Measurements from ENCODE around the gene DOCK2. TPM values are rescaled to one million over a fixed set of nuclear protein-coding genes. Genes with fewer than 3 reads are reported as not detected.
A peak's percentile ranks its signal among the peaks of the same experiment; 100 is the strongest.
"Not testable (repeated sequence)": the region's sequence is repeated elsewhere in the genome, so short reads cannot be mapped to it uniquely, and the experiment has no call there.

DOCK2 gene
- polyA plus RNA-seq, 3 donors = 2.6 to 3.4 (median 2.7) TPM

DNA sequence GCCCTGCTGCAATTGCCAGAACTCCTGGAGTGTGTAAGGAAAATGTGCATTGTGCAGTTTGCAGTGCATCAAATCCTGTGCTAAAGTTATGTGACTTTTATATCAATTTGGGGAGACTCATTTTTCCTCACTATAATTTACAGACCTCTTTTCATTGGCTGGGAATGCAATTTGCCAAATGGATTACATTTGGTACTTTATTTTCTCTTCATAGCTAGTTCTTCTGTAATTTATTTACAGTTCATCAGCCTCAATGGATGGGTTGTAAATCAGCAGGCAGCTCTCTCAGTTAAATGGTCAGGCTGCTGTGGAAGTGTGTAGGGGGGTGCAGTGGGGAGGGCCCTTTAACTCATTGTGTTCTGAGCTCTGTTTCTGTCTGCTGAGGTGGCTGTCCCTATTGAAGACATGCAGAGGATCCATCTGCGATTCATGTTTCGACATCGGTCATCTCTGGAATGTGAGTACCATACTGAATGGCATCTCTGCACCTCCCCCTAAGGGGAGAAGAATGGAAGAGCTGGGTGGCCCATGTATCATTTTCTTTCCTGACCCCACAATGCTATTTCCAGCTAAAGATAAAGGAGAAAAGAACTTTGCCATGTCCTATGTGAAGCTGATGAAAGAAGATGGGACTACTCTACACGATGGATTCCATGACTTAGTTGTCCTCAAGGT is 74.6 kb downstream of the DOCK2 start:
- DNase-seq (ENCODE audit: low read depth in 3 of 3, low spot score in 2 of 3) = peak in 1 of 3 donors; percentile 56

DNA sequence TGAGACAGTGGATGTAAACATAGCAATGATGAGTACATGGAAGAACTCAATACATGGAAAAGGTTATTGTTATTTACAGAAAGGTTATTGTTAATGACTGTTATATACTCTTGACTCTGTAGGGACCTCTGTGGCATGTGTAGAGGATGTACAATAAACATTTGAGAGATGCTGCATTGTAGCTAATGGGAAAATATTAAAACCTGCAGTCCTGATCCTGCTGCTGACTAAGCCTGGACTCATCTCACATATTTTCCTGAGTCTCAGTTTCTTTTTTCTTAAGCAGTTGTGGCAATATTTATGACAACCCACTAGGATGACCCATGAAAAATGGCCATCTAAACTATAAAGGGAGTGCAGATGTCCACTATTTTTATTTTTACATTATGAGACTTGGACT is 75.4 kb downstream of the DOCK2 start:
- no peak for DNase-seq (ENCODE audit: low read depth in 3 of 3, low spot score in 2 of 3)

DNA sequence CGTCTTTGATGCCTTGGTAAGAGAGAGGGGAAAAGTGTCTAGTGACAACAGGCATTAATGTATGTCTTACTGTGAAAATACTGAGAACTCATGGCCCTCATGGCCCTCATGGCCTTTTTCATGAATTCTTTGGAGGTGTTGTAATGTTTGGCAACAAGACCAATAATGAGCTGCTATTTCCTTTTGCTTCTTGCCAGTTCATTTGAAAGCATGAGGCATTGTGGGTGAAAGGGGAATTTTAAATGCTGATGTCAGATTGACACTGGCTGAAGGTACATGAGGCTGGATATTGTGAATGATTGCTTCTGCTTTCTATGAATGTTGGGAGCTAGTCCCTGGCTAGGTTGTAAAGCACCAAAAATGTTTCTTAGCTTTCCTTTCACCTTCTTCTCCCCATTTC is 79.2 kb downstream of the DOCK2 start:
- DNase-seq (ENCODE audit: low read depth in 3 of 3, low spot score in 2 of 3) = no peak

DNA sequence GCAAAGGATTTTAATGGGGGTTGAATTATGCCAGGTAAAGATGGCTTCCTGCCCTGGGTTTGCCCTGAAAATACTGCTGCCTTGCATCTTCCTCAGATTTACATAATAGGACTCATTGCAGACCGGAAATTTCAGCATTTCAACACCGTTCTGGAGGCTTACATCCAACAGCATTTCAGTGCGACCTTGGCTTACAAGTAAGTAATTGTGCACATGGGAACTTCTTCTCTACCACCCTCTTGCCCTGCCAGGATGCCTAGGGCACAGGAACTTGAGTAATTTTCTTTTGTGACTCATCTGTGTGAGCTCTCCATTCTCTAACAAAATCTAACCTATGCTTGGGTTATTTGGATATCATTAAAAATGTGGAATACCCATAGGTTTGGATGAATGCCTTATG is 80.2 kb downstream of the DOCK2 start:
- no peak for DNase-seq (ENCODE audit: low read depth in 3 of 3, low spot score in 2 of 3)

- DNase-seq (ENCODE audit: low read depth in 3 of 3, low spot score in 2 of 3) = no peak
These were observed 82.6 kb downstream of the DOCK2 start for GRCh38 chr5:169719360-169720314.

DNA sequence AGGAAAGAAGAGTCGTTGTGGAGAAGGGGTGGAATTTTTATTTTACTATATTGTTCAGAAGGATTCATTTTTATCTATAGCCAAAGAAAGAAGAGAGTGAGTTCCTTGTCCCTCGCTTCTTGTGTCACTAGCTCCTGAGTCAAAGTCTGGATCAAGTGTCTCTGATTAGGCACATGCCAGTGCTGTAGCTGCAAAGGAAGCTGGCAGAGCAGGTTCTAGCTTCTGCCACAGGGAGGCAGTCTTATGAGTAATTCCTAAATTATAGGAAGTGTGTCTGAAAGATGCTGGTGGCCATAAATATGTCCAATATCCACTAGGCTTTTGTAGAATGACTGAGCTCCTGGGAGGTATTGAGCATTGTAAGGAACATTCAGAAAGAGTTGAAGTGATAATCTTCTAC is 84.7 kb downstream of the DOCK2 start:
- DNase-seq (ENCODE audit: low read depth in 3 of 3, low spot score in 2 of 3) = no peak

- DNase-seq (ENCODE audit: low read depth in 3 of 3, low spot score in 2 of 3) = no peak
These were observed 86.2 kb downstream of the DOCK2 start for GRCh38 chr5:169723103-169723831.

DNA sequence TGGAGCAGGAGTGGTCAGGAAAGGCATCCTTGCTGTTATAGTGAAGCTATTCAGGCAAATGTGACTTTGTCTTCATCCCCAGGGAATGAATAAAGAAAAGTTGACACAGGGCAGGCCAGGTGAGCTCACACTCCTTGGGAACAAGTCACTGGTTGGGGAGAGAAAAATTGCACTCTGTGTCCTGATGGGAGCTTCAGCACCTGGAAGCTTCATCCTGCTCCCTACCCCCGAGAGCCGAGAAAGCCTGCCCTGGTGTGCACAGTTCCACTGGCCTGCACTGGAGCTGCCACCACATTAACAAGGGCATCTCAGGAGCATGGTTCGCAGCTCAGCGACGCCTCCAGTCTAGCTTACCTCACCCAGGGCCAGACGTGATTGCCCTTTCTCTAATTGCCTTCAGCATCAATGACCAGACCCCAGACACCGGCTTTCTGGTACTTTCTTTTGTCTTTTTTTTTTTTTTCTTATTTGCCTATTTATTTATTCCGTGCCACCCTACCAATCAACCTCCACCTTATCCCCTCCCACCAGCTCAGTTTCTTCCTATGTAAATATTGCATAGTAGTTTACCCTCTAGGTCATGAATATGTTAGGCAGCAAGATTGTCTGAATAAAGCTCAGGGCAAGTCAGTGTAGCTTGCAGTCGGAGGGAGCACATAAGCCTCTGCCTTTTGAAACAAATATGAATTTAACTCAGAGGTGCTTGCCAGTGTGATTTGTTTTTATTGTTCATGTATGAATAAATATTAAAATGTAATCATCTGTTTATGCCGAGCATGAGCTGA is 87.4 kb downstream of the DOCK2 start:
- DNase-seq (ENCODE audit: low read depth in 3 of 3, low spot score in 2 of 3) = no peak

DNA sequence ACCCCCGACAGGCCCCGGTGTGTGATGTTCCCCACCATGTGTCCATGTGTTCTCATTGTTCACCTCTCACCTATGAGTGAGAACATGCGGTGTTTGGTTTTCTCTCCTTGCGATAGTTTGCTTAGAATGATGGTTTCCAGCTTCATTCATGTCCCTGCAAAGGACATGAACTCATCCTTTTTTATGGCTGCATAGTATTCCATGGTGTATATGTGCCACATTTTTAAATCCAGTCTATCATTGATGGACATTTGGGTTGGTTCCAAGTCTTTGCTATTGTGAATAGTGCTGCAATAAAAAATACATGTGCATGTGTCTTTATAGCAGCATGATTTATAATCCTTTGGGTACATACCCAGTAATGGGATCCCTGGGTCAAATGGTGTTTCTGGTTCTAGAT is 88.6 kb downstream of the DOCK2 start:
- not testable (repeated sequence) for DNase-seq (ENCODE audit: low read depth in 3 of 3, low spot score in 2 of 3)

DNA sequence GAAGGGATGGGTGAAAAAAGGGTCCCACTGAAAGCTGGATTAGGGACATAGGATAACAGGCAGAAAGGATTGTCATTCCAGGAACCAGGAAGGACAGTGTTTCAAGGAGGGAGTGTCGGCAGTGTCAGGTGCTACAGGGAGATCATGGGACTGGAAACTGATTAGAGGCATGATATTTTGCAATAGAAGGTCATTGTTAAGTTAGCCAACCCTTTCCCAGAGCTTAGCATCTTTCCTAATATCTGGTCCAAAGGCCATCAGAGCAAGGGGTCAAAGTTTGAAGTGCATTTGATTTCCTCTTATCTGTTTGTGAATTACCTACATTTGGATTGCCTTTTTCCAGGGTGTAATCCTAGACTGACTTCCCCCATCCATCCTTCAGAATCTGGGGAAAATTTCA is 91.3 kb downstream of the DOCK2 start:
- no peak for DNase-seq (ENCODE audit: low read depth in 3 of 3, low spot score in 2 of 3)

DNA sequence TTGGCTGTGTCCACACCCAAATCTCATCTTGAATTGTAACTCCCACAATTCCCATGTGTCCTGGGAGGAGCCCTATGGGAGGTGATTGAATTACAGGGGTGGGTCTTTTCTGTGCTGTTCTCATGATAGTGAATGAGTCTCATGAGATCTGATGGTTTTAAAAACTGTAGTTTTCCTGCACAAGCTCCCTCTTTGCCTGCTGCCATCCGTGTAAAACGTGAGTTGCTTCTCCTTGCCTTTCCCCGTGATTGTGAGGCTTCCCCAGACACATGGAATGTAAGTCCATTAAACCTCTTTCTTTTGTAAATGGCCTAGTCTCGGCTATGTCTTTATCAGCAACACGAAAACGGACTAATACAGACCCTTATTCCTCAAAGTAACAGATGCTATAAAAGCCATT is 94.1 kb downstream of the DOCK2 start:
- DNase-seq (ENCODE audit: low read depth in 3 of 3, low spot score in 2 of 3) = no peak

GRCh38 chr5:169732841-169733240 is 95.8 kb downstream of the DOCK2 start:
- DNase-seq (ENCODE audit: low read depth in 3 of 3, low spot score in 2 of 3) = no peak

DNA sequence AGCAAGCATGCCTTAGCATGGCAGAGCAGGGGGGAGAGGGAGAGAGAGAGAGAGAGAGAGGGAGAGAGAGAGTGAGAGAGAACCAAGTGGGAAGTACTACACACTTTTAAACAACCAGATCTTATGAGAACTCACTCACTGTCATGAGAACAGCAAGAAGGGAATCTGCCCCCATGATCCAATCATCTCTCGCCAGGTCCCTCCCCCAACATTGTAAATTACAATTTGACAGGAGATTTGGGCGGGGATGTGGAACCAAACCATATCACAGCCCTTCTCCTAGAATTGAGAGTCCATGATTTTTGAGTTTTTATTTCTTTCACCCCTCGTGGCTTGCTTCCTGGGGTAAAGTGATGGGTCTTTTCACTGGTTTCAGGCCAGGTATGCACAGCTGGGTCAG is 98.8 kb downstream of the DOCK2 start:
- DNase-seq (ENCODE audit: low read depth in 3 of 3, low spot score in 2 of 3) = no peak

GRCh38 chr5:169736653-169737052 is 99.6 kb downstream of the DOCK2 start:
- no peak for DNase-seq (ENCODE audit: low read depth in 3 of 3, low spot score in 2 of 3)

DNA sequence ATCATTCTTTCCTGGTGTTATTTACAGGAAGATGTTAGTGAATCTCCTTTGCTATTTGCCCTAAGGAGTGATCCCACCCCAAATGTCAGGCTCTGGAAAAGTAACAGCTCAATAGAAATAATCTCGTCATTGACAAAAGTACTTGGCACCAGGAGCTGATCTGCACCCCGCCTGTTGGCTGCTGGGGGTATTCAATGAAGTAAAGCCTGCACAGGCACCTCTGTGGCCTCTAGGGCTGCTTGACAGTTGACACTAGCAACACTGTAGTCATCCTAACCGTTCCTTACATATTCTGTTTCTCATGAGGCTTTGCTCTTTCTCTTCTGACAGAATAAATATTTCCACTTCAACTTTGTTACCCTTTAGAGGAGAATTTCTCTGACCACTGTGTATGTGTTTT is 103.4 kb downstream of the DOCK2 start:
- DNase-seq (ENCODE audit: low read depth in 3 of 3, low spot score in 2 of 3) = no peak

GRCh38 chr5:169742771-169743296 is 105.8 kb downstream of the DOCK2 start:
- DNase-seq (ENCODE audit: low read depth in 3 of 3, low spot score in 2 of 3) = no peak

DNA sequence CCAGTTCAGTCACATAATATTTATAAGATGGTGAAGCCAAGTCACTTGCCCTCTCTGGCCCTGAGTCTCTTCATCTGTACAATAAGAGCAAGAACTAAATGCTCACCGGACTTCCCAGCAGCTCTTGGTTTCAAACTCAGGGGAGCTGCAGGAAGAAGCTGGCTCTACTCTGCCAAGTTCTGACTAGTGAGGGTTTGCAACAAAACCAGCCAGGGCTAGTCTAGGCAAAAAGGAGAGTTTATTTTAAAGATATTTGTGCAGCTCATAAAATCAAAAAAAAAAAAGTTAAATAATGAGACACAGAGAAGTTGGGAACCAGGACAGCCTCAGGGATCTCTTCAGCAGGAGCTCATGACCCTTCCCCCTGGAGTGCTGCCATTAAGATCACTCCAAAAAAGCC is 107.3 kb downstream of the DOCK2 start:
- no peak for DNase-seq (ENCODE audit: low read depth in 3 of 3, low spot score in 2 of 3)

- DNase-seq (ENCODE audit: low read depth in 3 of 3, low spot score in 2 of 3) = no peak
These were observed 108.5 kb downstream of the DOCK2 start for GRCh38 chr5:169745441-169746146.

- DNase-seq (ENCODE audit: low read depth in 3 of 3, low spot score in 2 of 3) = no peak
These were observed 109.1 kb downstream of the DOCK2 start for GRCh38 chr5:169746147-169746694.
